ENCODE measurements around the gene B4GALT2.

The B4GALT2 gene

DNA sequence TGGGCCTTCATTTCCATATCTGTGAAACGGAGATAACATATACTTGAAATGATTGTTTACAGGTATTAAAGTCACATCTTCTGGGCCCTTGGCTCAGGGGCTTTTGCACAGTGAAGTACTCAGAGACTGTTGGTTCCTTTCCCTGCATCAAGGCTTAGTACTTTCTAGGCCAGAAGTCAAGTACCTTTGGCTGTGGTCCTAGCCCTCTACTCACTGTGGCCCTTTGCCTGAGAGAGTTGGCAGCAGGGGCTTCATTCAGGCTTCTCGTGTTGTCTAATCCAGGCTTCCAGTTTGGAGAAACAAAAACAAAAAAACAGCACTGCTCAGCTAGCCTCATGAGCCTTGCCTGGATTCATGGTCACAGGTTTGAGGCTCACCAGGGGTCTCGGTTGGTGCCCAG, 17.3 kb upstream of the B4GALT2 start:
- no peaks in the 10 kb centered on the region for H3K9me3 ChIP-seq
- H3K4me1 ChIP-seq: no peaks in the 10 kb centered on the region
- intact Hi-C loops (cut with DNase I; ENCODE audit: low total_unique reads): no loop called here
- no peak for DNase-seq
- H3K27ac ChIP-seq: no peak overlapping the region
- TF ChIP-seq, protein P1, sequence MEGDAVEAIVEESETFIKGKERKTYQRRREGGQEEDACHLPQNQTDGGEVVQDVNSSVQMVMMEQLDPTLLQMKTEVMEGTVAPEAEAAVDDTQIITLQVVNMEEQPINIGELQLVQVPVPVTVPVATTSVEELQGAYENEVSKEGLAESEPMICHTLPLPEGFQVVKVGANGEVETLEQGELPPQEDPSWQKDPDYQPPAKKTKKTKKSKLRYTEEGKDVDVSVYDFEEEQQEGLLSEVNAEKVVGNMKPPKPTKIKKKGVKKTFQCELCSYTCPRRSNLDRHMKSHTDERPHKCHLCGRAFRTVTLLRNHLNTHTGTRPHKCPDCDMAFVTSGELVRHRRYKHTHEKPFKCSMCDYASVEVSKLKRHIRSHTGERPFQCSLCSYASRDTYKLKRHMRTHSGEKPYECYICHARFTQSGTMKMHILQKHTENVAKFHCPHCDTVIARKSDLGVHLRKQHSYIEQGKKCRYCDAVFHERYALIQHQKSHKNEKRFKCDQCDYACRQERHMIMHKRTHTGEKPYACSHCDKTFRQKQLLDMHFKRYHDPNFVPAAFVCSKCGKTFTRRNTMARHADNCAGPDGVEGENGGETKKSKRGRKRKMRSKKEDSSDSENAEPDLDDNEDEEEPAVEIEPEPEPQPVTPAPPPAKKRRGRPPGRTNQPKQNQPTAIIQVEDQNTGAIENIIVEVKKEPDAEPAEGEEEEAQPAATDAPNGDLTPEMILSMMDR (IDR thresholded peaks at IDR 0.05): no peak
- peaks cover 30 to 96% (median 82%) of the 10 kb centered on the region in 3 donors for H3K36me3 ChIP-seq
- no peak overlapping the region for H3K4me3 ChIP-seq
- H3K27me3 ChIP-seq: no peaks in the 10 kb centered on the region

DNA sequence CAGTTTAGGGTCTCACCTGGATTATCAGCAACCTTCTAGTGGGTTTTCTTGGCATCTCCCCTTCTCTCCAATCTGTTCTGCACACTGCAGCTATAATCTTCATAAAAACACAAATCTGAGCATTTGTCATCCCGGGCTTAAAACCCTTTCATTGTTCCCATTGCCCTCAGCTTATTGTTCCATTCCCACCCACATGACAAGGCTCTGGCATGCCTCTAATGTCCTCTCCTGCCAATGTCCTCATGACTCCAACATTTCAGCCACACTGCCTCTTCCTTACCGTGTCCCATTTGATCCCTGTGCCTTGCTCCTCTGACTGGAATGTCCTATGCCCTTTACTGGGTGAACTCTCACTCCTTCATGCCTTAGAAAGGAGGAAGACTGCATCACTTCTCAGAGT, 16.7 kb upstream of the B4GALT2 start:
- H3K4me3 ChIP-seq: no peak overlapping the region
- no peaks in the 10 kb centered on the region for H3K9me3 ChIP-seq
- intact Hi-C loops (cut with DNase I; ENCODE audit: low total_unique reads): no loop called here
- H3K27me3 ChIP-seq: no peaks in the 10 kb centered on the region
- H3K27ac ChIP-seq: no peak overlapping the region
- no peaks in the 10 kb centered on the region for H3K4me1 ChIP-seq
- DNase-seq: no peak
- TF ChIP-seq, protein P1 (IDR thresholded peaks at IDR 0.05): no peak
- peaks cover 23 to 96% (median 78%) of the 10 kb centered on the region in 3 donors for H3K36me3 ChIP-seq

DNA sequence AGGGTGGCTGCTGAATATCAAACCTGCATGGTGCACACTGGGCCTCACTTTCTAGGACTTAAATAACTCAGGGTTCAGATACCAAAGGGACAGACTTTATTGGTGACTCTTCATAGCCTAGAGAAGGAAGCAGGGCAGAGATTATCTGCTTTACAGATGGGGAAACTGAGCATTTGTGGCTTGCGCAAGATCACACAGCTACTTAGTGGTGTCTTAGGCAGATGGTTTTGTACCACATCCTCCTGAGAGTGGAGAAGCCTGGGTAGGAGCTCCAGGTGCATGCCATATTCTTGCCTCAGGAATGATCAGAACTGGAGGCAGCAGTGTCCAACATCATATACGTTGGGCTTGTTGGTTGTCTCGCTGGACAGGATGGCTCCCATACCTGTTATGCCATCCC, 16.0 kb upstream of the B4GALT2 start:
- H3K36me3 ChIP-seq: peaks cover 17 to 93% (median 76%) of the 10 kb centered on the region in 3 donors
- H3K4me1 ChIP-seq: no peaks in the 10 kb centered on the region
- no peak overlapping the region for H3K27ac ChIP-seq
- H3K27me3 ChIP-seq: no peaks in the 10 kb centered on the region
- TF ChIP-seq, protein P1 (IDR thresholded peaks at IDR 0.05): no peak
- intact Hi-C loops (cut with DNase I; ENCODE audit: low total_unique reads): no loop called here
- no peak for DNase-seq
- H3K4me3 ChIP-seq: no peak overlapping the region
- no peaks in the 10 kb centered on the region for H3K9me3 ChIP-seq

DNA sequence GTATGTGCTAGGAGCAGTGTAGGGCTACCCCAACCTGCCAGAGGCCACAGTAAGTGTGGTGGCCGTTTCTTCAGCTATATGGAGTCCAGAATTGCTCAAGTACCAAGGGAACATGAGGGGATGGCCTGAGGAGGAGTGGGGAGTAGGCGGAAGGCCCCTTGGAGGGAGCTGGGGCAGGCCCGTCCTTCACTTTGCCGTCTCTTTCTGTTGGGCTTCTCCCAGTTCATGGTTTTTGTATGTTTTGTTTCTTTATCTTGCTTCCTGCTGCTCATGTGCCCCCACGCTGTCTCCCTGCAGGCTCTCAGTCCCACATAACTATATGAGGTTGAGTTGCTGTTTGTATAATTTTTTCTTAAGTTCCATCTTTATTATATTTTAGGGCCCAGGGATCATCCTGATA, 15.1 kb upstream of the B4GALT2 start:
- H3K27ac ChIP-seq: no peak overlapping the region
- H3K36me3 ChIP-seq: peaks cover 9 to 84% (median 67%) of the 10 kb centered on the region in 3 donors
- H3K4me3 ChIP-seq: no peak overlapping the region
- H3K4me1 ChIP-seq: no peaks in the 10 kb centered on the region
- H3K9me3 ChIP-seq: no peaks in the 10 kb centered on the region
- DNase-seq: no peak
- H3K27me3 ChIP-seq: no peaks in the 10 kb centered on the region
- TF ChIP-seq, protein P1 (IDR thresholded peaks at IDR 0.05): no peak
- intact Hi-C loops (cut with DNase I; ENCODE audit: low total_unique reads): no loop called here

DNA sequence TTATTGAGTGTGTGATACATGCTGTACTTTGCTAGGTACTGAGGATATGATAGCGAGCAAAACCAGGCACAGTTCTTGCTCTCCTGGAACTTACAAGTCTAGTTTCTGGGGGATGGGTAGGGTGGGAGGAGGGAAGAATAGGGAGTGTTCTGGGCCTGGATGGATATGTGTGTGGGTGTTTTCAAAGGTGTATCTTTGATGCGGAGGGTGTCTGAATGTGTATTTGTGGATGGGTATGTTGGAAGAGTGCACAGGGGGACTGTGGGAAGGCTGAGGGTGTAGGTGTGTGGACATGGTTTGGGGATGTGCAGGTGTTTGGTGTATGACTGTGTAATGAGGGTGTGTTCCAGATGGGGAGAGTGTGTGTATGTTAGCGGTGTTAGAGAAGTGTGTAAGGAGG, 13.7 kb upstream of the B4GALT2 start:
- intact Hi-C loops (cut with DNase I; ENCODE audit: low total_unique reads): no loop called here
- no peak overlapping the region for H3K4me3 ChIP-seq
- TF ChIP-seq, protein P1 (IDR thresholded peaks at IDR 0.05): no peak
- no peak for DNase-seq
- peaks cover 0 to 70% (median 53%) of the 10 kb centered on the region in 3 donors for H3K36me3 ChIP-seq
- H3K4me1 ChIP-seq: peaks cover 0 to 6% (median 3%) of the 10 kb centered on the region in 4 donors
- no peaks in the 10 kb centered on the region for H3K9me3 ChIP-seq
- H3K27ac ChIP-seq: no peak overlapping the region
- no peaks in the 10 kb centered on the region for H3K27me3 ChIP-seq
